SH-SY5Y (cell line): Measurements from ENCODE around the gene PPP2R2B.

ENCODE experiments used
- GATA2 ChIP-seq: IDR thresholded peaks from 2 replicates; pipeline ENCODE4 v1.6.1; 2011; ENCODE audit warnings: mild to moderate bottlenecking, low read depth, low read length
- GATA3 ChIP-seq: IDR thresholded peaks from 2 replicates; pipeline ENCODE4 v1.6.1; 2011; ENCODE audit warnings: low read depth, mild to moderate bottlenecking, low read length, moderate library complexity

DNA sequence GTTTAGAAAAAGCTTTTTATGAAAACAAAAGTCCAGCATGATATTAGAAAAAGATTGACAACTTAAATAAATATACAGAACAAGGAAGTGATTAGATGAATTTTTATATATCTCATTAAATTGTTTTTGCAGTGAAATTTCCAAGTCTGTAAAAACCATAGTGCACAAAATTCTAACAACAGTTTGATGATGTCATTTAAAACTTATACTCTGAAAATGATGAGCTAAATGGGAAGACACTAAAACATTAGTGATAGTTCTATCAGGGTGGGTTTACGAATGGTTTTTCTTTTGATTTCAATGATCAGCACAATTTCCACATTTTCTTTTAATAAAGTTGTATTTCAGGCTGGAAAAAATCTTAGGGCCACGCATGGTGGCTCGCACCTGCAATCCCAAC is 236.1 kb downstream of the PPP2R2B start:
- no peak for TF ChIP-seq GATA3
- no peak for TF ChIP-seq GATA2
